SIG-M5 (cell line): Measurements from ENCODE around the gene SLC6A3.

Experiments used
- DNase-seq: peaks from one replicate; lab custom pipeline; 2025; lab: John Stamatoyannopoulos, UW

Gene SLC6A3

DNA sequence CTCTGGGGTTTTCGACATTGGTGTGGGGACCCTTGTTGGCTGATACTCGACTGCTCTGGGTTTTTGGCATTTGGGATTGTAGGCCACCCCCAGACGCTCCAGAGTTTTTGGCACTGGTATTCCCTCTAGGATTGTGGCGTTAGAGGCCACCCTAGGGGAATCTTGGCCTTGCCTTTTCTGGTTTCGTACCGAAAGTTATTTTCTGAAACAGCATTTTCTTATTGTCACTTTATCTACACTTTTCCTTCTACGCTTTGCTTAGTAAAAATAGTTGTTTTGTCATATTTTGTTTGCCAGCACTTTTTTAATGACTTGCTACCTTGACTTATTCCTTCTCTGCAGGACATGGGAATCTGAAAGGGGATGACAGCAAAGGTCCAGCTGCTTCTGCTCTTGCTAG lies 75.2 kb downstream of the SLC6A3 start:
- no peak for DNase-seq

DNA sequence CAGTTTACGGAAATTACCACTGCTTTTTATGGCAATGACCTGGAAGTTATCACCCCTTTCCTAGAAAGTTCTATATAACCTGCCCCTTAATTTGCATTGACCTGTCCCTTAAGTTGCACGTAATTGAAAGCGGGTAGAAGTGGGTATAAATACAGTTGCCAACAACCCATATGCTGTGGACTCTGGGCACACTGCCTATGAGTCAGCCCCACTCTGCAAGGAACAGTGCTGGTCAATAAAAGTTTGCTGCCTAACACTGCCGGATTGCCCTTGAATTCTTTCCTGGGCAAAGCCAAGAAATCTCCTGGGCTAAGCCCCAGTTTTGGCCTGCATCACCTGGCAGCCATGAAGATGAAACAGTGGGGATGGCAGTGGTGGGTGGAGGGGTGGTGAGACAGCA lies 76.5 kb downstream of the SLC6A3 start:
- DNase-seq, result no peak

- no peak for DNase-seq
These were observed 77.0 kb downstream of the SLC6A3 start for GRCh38 chr5:1368236-1368635.

DNA sequence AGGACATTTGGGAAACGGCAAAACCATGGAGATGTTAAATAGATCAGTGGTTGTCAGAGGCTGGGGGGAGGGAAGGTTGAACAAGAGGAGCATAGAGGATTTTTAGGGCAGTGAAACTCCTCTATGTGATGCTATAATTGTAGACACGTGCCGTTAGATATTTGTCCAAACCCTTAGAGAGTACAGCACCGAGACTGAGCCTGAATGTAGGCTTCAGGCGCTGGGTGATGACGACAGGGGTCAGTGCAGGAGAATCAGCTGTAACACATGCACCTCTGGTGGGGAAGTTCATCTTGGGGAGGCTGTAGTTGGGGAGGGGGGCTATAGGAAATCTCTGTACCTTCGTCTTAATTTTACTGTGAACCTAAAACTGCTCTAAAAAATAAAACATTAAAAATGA lies 78.1 kb downstream of the SLC6A3 start:
- DNase-seq, result no peak

- no peak for DNase-seq
These were observed 78.7 kb downstream of the SLC6A3 start for GRCh38 chr5:1366514-1366913.

GRCh38 chr5:1364211-1364610 lies 81.0 kb downstream of the SLC6A3 start:
- no peak for DNase-seq

GRCh38 chr5:1363581-1363980 lies 81.7 kb downstream of the SLC6A3 start:
- no peak for DNase-seq

DNA sequence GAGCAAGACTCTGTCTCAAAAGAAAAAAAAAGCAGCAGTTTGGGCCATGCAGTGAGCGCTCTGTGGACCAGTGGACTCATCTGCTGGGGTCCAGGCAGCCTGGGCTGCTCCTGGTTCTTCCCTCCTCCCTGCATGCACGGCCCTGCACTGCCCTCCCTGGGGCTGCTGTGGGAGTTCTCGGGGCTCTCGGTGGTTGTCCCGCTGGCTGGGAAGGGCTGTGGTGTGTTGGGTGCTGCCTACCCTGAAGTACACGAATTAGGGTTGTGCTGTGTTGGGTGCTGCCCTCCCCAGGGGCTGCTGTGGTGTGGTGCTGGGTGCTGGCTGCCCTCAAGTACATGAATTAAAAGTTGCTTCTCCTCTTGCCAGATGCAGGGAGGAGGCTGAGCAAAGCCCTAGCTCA lies 82.1 kb downstream of the SLC6A3 start:
- DNase-seq, result no peak

DNA sequence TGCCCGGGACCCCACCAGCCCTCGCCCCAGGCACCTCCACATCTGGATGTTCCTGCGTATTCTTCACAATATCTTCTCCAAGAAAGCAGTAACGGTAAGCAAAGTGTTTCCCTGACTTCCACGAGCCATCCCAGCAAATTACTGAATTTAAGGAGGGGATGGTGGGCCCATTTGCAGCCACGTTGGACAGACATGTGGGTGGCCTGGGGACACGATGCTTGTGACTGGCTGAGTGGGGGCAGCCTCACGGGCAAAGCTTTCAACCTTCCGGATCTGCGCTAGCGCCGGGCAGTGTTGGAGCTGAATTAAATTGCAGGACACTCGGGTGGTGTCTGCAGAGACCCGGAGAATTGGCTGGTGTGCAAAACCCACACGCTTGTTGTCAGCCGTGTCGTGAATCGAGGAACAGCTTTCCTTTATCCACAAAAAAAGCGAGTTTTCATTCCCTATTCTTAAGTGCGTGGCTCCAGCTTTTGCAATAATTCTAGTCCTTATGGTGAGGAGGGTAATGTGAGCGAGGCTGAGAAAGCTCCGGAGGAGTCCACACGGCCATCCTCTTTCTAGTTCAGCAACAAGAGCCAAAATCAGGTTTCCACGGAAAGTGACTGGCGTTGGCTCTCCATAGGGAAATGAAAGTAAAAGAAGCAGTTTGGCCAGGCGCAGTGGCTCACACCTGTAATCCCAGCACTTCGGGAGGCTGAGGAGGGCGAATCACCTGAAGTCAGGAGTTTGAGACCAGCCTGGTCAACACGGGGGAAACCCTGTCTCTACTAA lies 82.8 kb downstream of the SLC6A3 start:
- DNase-seq, result no peak

- DNase-seq, result no peak
These were observed 84.4 kb downstream of the SLC6A3 start for GRCh38 chr5:1360861-1361260.

GRCh38 chr5:1360367-1360766 lies 84.9 kb downstream of the SLC6A3 start:
- peak; percentile 11 for DNase-seq

DNA sequence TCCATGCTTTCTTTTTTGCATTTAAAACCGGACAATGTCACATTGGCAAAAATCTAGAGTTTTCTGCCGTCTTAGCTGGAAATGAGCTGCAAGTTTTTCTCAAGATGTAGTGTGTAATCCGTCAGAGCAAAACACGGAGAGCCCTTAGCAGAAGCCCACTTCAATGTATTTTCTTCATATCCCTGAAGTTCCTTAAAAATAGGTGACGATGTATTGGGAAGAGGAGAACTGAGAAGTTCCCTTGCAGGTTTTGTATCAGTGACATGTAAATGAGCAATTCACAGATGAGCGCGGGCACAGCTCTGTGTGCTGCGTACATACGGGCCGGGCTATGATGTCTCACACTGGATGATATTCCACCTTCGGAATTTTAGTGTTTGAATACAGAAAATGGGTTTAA lies 85.5 kb downstream of the SLC6A3 start:
- no peak for DNase-seq

DNA sequence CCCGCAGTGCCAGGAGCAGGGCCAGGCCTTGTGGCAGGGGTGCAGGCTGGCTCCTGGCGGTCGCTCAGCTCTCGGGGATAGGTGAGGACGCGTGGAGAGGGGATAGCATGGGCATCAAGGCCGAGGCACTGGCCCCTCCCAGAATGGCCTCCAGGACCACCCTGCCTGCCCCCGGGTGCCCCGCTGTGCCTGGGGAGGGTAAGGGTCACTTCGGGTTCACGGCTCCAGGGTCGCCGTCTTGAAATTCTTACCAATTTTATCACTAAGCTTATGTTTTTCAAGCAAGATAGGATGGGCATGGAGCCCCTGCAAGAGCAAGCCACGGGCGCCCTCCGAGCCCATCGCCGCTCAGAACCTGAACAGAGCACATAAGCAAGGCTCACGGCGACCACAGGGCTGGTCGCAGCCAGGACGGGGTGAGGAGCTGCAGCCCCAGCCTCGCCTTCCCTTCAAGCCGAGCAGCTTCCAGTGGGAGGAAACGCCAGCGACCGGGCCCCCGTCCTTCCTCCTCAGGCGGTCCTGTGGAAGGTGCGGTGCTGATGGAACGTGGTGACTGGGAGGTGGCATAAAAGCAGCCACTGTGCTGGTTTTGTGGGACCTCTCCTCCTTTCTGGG lies 86.1 kb downstream of the SLC6A3 start:
- DNase-seq, result no peak

- DNase-seq, result no peak
These were observed 86.6 kb downstream of the SLC6A3 start for GRCh38 chr5:1358726-1359025.

DNA sequence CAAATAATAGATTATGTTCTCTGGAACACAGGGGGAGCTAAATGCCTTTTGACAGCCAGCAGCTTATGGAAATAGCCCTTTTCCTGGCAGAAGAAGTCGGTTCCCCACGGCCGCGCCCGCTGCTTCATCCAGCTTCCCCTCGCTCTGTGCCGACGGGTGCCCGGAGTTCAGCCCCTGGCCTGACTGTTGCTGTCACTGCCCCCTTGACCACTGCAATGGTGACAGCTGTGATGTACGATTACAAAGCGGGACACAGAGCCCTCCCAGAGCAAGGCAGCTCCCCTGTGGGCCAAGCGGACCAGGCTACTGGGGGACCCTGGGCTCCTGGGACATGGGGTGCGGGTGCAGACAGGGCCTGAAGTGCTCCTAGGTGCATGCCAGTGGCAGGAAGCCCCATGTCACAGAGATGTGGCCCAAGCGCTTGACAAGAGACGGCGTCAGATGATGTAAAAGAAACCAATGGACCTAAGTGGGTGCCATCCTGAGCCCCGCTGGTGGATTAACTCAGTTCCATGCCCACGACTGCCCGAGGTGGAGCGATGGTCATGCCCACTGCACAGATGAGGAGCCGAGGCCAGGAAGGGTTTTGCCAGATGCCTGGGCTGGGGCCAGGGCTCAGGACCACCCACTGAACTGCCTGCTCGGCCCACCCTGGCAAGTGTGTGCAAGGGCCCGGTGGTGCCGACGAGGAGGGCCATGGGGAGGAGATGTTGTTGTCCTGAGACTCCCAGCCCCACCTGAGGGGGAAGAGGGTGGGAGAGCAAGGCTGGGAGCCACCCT lies 87.1 kb downstream of the SLC6A3 start:
- no peak for DNase-seq

DNA sequence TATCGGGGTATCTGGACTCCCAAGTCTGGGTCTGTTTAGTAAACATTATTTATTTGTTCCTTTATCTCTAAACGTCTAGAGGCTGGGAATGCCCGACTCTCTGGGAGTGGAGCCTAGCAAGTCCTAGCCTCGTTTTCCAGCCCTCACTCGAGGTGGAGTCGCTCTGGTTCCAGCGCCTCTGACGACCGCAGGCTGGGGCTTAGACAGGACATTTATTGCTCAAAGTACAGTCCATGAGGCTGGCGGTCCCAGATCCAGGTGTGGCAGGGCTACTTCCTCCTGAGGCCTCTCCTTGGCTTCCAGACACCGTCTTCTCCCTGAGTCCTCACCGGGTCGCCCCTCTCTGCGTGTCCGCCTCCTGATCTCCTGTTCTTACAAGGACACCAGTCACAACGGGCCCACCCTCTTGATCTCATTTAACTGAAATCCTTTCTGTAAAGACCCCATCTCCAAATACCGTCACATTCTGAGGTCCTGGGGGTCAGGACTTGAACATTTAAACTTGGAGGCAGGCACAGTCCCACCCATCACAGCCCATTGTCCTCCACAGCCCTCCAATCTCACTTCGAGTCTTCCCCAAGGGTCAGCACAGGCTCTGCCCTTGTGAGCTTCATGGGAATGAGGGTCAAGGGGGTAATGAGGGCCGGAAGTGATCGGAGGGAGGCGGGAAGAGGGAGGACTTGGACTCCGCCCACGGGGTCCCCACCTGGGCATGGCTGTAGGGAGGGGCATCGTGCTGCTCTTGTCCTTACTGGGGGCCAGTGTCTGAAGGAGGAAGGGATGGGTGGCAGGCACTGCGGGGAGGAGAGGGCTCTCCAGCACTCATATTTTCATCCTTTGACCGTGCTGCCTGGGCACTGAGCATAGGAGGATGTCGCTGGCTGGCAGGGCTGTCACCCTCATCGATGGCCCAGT lies 88.1 kb downstream of the SLC6A3 start:
- DNase-seq, result no peak

DNA sequence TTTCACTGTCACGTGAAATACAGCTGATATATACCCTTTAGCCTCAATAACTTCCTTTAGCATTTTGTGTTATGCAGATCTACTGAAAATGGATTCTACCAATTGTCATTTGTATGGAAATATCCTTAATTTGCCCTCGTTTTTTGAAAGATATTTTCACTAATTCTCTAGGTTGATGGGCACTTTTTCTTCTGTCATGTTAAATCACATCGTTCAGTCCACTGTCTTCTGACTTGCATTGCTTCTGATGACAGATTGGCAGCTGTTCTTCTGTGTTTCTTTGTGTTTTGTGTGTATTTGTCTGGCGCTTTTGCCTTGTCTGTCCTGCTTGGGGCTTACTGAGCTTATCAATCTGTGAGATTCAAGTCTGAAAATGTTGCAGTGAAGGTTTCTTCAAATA lies 90.7 kb downstream of the SLC6A3 start:
- DNase-seq, result no peak

- no peak for DNase-seq
These were observed 92.7 kb downstream of the SLC6A3 start for GRCh38 chr5:1352231-1353219.

DNA sequence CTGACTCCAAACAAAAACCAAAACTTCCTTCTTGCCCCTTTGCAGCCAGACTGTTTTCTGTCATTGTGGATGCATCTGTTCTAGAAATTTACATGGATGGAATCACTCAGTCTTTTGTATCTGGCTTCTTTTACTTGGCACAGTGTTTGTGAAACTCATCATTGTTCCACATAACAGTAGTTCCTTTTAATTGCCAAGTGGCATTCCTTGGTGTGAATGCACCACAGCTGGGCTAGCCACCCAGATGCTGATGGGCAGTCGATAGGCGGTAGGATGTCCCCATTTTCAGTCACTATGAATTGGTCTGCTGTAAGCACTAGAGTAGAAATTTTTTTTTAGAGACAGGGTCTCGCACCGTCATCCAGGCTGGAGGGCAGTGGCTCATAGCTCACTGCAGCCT lies 94.1 kb downstream of the SLC6A3 start:
- no peak for DNase-seq

- no peak for DNase-seq
These were observed 96.0 kb downstream of the SLC6A3 start for GRCh38 chr5:1349246-1349645.

DNA sequence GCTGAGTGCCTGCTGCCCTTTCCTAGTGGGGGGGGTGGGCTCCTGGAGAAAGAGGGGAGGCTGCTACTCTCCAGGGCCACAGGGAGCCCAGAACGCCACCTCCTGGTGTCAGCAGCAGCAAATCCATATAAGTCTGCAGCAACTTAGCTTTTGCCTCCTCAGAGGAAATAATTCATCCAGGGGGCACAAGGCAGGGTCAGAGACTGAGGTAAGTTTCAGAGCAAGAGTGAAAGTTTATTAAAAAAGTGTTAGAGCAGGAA lies 96.3 kb downstream of the SLC6A3 start:
- no peak for DNase-seq
